ENCODE data around the gene GALNTL6. TPM values are rescaled to one million over a fixed set of nuclear protein-coding genes. Genes with fewer than 3 reads are reported as not detected.

GALNTL6 gene
- total and polyA plus RNA-seq, 2 donors (not counting 3 experiments of a cell fraction or from before 2014, with no cell fraction given) = not detected

GRCh38 chr4:173005912-173006633, 1192.9 kb downstream of the GALNTL6 start:
- Histone ChIP-seq H3K4me3 (replicated peaks in 1 of 3; ENCODE audit: insufficient read depth in 1 of 3, low read depth in 1 of 3, low read length in 3 of 3) (no peak overlapping the region), H2AFZ (ENCODE audit: low read depth, low read length) (no peak overlapping the region), H3K9me1 (replicated peaks; ENCODE audit: control insufficient read depth, extremely low read depth, insufficient read depth, low read length) (no peaks in the 10 kb centered on the region), H3K9me3 (replicated peaks; ENCODE audit: control insufficient read depth, insufficient read depth, low read length) (no peaks in the 10 kb centered on the region), H3K9ac (replicated peaks; ENCODE audit: extremely low read depth, insufficient read depth, low read length) (no peak overlapping the region), H3K4me1 (ENCODE audit: control insufficient read depth, extremely low read depth, insufficient read depth, low read length) (no peaks in the 10 kb centered on the region), H3K36me3 (ENCODE audit: control insufficient read depth in 2 of 2, extremely low read depth in 1 of 2, insufficient read depth in 2 of 2, low read length in 2 of 2) (no peaks in the 10 kb centered on the region), H3K79me2 (ENCODE audit: control insufficient read depth, insufficient read depth, low read length) (no peaks in the 10 kb centered on the region), H3K27ac (ENCODE audit: insufficient read depth, low read depth, low read length) (no peak overlapping the region), H3K27me3 (ENCODE audit: control insufficient read depth in 2 of 2, insufficient read depth in 2 of 2, low read length in 2 of 2) (no peaks in the 10 kb centered on the region), H3K4me2 (ENCODE audit: insufficient read depth, low read length) (no peak overlapping the region), H4K20me1 (replicated peaks; ENCODE audit: control insufficient read depth, extremely low read depth, insufficient read depth, low read length) (no peaks in the 10 kb centered on the region)
- no peak for DNase-seq (ENCODE audit: low read depth, low spot score)
- POLR2A ChIA-PET = no interaction called here
- CTCF ChIA-PET = interaction anchor here (1.0 to 3.7 kb wide), 4 partner anchors 7 to 251 kb away, joined by 3 to 24 read pairs (median 4); no protein-coding TSS in a partner anchor
- BruUV-seq (replicated peaks) = no TSS peak
- dilution Hi-C loops (cut with MboI; ENCODE audit: extremely low pct_ligation_motif_present, low sequenced_read_pairs) = no loop called here
- intact Hi-C loops (cut with micrococcal nuclease) = no loop called here
- TF ChIP-seq MAX (IDR thresholded peaks at IDR 0.05; ENCODE audit: insufficient read depth, insufficient read length) (no peak), MYC (IDR thresholded peaks at IDR 0.05; ENCODE audit: low read depth, low read length) (no peak), EZH2 (IDR thresholded peaks at IDR 0.05; ENCODE audit: borderline replicate concordance, low read depth, low read length, severe bottlenecking) (no peak), FOS (IDR thresholded peaks at IDR 0.05; ENCODE audit: borderline replicate concordance, insufficient read depth, low read length) (no peak), POLR2A (IDR thresholded peaks at IDR 0.05; ENCODE audit: low read depth, low read length) (no peak), CTCF (IDR thresholded peaks at IDR 0.05; ENCODE audit: extremely low read depth in 1 of 2, insufficient read depth in 1 of 2, low read depth in 1 of 2, low read length in 2 of 2) (no peak), JUN (IDR thresholded peaks at IDR 0.05; ENCODE audit: borderline replicate concordance, insufficient read depth, insufficient read length, low read depth) (no peak), GATA2 (IDR thresholded peaks at IDR 0.05; ENCODE audit: insufficient read depth, insufficient read length, low read depth, low read length) (no peak), POLR2AphosphoS5 (IDR thresholded peaks at IDR 0.05; ENCODE audit: insufficient read depth, low read depth, low read length) (no peak)
- FAIRE-seq = no peak

All from endothelial cell of umbilical vein (primary cell).